Epithelial cell of proximal tubule (primary cell): ENCODE results near the gene CKB. TPM values are rescaled to one million over a fixed set of nuclear protein-coding genes. Genes with fewer than 3 reads are reported as not detected.

Experiments used
- DNase-seq: peaks from one replicate; pipeline ENCODE4 v3.0.0-alpha.2; 2011; ENCODE audit warnings: low read depth
- H3K4me3 ChIP-seq: 2 replicates; pipeline ENCODE4 v1.5.1; 2011; ENCODE audit warnings: low read depth, mild to moderate bottlenecking, low read length
- total RNA-seq: library from RNA; depleted of rRNA; stranded (reverse); fragments of >200 nt; gene quantifications from 2 replicates; pipeline ENCODE4 v1.2.3, GENCODE V29; 2015
- TF ChIP-seq, protein P1 (sequence below): conservative IDR thresholded peaks from 2 replicates; pipeline ENCODE4 v1.5.1; 2012; ENCODE audit warnings: low read depth, mild to moderate bottlenecking, low read length

The CKB gene
- total RNA-seq, 1 donor from 2014 or later, result 789 TPM

DNA sequence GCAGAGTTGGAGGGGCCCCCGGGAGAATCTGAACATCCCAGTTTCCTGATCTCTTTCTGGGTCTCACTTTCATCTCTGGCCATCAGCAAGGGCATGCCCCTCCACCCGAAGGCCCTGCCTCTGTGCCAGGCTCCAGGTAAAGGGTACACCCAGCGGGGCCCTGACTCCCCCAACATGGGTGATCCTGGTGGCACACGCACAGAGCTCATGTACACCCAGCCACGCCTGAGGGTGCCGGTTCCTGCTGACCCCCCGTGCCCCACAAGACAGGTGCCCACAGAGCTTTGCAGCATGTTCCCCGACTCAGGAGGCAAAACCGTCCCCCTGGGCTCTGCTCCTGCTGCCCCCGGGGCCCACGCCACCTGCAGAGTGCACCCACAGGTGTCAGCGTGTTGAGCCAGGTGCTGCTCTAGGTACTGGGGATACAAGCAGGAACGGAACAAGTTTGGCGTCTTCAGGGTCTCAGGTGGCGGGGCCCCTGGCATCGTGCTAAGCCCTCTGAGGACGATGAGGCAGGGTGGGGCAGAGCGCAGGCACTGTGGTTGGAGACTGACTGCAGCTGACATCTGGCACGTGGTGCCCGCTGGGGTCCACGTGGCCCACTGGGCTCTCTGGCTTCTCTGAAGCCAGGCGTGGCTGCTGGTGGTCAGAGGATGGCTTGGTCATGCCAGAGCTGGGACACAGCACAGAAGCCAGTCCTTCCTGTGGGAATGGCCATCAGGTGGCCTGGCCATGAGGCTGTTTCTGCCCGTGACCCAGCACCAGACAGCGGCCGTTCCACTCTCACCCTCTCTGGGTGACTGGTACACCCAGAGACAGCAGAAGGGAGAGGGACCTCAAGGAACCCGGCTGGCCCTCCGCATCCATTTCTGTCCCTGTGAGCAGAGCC lies 26.1 kb upstream of the CKB start:
- H3K4me3 ChIP-seq, result no peak overlapping the region
- no peak for DNase-seq
- TF ChIP-seq, protein P1, sequence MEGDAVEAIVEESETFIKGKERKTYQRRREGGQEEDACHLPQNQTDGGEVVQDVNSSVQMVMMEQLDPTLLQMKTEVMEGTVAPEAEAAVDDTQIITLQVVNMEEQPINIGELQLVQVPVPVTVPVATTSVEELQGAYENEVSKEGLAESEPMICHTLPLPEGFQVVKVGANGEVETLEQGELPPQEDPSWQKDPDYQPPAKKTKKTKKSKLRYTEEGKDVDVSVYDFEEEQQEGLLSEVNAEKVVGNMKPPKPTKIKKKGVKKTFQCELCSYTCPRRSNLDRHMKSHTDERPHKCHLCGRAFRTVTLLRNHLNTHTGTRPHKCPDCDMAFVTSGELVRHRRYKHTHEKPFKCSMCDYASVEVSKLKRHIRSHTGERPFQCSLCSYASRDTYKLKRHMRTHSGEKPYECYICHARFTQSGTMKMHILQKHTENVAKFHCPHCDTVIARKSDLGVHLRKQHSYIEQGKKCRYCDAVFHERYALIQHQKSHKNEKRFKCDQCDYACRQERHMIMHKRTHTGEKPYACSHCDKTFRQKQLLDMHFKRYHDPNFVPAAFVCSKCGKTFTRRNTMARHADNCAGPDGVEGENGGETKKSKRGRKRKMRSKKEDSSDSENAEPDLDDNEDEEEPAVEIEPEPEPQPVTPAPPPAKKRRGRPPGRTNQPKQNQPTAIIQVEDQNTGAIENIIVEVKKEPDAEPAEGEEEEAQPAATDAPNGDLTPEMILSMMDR, result no peak

DNA sequence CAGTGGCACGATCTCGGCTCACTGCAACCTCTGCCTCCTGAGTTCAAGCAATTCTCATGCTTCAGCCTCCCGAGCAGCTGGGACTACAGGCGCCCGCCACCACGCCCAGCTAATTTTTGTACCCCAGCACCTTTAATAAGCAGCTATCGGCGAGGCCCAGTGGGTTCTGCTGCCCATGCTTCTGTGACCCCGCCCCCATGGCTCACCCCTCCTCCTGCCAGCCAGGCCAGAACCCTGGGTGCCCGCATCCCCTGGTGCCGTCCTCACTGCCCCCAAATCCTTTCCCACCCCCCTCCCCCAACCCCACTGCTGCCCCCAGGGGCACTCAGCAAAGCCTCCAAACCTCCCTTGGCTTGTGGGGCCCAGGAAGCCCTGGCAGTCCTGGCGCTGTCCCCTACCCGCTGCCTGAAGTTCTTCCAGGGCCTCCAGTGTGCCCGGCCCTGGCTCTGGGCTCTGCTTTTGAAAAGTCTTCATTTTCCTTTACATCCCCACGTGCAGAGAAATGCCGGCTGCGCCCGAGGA lies 25.4 kb upstream of the CKB start:
- TF ChIP-seq, protein P1, result no peak
- no peak for DNase-seq
- H3K4me3 ChIP-seq, result no peak overlapping the region

DNA sequence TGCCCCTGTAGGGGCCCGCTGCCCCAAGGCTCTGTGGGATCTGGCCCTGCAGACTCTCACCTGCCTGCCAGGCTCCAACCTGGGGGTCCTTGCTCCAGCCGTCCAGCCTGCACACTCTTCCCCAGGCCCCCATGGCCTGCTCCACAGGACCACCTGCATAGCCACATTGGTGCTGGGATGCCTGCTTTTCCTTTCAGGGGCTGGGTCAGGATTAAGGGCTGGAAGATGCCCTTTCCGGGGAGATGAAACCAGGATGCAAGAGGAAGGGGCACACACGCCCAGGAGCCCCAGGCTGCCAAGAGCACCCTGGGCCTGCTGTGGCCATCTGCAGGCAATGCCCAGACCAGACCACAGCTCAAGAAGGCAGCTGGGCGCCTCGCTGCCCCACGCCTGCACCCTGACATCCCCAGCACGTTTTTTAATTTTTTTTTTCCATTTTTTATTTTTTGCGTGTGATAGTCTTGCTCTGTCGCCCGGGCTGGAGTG lies 24.9 kb upstream of the CKB start:
- TF ChIP-seq, protein P1, result no peak
- no peak overlapping the region for H3K4me3 ChIP-seq
- no peak for DNase-seq

DNA sequence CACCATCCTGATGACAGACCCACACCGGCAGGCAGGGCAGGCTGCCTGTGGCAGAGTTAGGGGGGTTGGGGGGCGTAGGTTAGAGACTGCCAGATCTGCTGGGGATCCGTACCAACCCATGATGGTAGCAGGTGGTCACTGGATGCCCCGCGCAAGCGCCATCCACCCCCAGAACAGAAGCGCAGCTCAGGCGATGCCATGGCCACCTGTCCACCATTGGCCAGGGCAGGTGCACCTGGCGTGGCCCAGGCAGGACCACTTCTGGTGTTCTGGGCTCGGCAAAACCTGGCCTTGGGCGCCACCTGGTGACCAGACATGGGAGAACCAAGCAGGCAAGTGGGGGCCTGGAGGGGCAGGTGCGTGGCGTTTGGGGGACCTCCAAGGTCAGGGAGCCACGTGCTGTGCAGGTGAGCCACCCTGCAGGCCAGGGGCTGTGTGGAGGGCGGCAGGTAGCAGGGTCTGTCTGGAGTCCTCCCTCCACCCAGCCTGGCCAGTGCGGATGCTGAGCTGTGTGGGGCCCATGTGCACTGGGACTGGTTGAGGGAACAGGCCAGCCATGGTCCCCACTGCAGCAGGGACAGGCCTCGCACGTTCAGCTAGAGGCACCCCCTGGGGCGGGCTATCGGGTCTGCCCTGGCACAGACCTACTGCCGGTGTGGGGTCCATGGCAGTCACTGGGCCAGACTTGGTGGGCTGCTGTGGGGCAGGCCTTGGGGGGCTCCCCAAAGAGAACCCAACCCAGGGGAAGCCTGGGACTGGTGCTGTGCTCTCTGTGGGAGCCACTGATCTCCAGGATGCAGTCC lies 24.2 kb upstream of the CKB start:
- TF ChIP-seq, protein P1, result peak; percentile 78
- H3K4me3 ChIP-seq, result no peak overlapping the region
- DNase-seq, result no peak

DNA sequence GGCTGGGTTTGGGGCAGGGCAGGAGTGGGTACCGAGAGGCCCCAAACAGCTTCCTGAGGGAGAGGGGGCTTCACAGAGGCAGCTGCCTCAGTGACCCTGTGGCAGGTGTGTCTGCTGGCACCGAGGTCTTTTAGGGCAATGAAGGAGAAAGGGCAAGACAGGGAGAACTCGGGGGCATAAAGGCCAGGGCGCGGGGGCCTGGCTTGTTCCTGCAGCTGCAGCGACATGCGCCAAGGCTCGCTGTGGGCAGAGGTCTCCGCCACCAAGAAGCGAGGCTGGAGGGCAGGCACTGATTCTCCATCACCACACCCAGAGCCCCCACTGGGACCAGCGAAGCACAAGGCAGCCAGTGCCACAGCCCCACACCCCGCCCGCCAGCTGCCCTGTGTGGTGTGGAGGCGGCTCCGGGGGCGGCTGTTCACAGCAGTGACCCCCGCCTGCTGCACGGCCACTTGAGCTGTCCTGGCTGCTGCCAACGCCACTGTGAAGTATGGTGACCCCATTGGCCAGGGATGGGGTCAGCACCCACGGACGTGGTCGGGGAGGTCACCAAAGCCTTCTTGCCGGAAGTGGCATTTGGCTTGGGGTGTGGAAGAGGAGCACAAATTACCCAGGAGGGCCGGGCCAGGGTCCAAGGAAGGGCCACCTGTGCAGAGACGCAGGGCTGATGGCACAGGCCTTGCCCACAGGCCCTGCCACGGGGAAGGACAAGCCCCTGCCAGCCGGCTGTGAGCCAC lies 23.5 kb upstream of the CKB start:
- H3K4me3 ChIP-seq, result no peak overlapping the region
- TF ChIP-seq, protein P1, result no peak
- no peak for DNase-seq

DNA sequence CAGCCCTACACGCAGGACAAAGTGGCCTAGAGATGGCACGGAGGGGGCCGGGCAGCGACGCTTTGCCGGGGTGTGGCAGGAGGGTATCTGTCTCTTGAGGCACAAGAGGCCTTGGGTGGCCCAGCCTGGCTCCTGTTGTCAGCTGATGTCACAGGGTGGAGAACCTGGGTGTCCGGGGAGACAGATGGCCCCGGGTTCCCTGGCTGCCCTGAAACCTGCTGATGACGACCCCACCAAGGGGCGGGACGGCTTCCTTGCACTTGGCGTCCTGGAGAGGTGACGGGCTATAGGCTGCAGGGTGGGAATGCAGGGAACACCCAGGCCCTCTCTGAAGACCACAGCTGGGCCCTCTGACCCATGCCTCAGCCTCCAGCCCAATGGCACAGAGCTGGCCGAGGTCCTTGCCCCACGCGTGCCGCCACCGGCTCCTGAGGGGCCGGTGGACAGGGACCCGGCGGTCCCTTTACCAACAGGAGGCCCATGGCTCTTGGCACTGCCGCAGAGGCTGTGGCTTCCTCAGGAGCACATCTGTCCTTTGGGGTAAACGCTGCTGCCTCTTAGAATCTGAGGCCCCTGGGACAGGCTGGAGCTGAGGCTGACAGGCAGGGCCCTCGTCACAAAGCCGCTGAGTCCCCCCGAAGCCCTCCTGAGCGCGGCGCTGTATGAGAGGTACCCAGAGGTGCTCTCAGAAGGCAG lies 22.7 kb upstream of the CKB start:
- no peak overlapping the region for H3K4me3 ChIP-seq
- no peak for DNase-seq
- TF ChIP-seq, protein P1, result no peak
